GM21737 (cell line): Measurements from ENCODE around the gene TXNRD2.

Source experiments
- ATAC-seq: cut with Tn5 transposase; IDR thresholded peaks from one replicate; pipeline ENCODE4 v1.9.1; 2021; ENCODE audit warnings: mild to moderate bottlenecking, moderate library complexity; ENCODE audit not compliant: unreplicated experiment

TXNRD2 gene

DNA sequence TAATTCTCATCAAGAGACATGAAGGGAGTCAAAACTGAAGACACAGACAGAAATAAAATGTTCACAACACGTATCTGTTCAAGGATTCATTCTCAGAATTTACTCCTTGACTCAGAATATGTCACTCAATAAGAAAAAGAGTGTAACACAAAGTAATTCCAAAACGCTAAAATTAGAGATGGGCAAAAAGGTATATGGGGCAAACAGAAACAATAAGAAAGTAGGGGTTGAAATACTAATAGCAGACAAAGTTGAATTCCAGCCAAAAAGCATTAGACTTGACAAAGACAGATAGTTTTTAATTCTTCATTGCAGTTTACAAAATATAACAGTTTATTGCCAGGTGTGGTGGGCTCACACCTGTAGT, 113.6 kb downstream of the TXNRD2 start:
- ATAC-seq, result no peak

DNA sequence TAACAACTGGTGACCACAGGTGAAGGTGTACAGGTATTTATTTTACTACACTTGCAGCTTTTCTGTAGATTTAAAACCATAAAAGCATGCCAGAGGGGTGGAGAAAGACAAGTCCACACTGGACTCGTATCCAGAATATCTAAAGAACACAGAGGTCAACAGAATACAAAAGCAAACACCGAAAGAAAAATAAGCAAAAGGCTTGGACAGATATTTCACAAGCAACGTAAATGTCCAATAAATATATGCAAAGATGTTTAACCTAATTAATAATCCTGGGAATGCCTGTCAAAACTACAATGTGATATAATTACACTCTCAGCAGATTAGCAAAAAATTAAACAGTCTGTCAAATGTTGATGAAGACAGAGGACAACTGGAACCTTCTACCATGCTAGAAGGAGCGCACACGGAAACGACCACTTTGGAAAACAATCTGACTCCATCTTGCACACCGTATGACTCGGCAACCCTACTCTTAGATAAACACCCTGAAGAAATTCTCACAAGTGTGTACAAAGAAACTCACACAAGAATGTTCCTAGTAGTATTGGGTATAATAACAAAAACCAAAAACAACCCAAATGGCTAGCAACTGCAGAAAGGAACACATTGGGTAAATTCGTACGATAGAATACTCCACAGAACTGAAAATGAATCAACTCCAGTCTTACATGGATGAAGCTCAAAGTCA, 114.1 kb downstream of the TXNRD2 start:
- no peak for ATAC-seq

DNA sequence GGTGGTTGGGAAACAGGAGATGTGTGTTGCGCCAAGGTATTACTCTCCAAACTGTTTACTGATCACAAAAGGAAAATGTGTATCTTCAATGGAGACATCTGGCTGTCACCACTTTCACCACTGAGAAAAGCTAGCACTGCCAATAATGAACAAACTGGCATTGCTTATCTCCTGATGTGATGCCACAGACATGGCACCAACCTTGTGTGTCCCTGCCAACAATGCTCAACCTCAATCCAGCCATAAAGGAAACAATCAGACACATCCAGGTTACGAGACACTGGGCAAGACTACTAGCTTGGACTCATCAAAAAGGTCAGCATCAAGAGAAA, 115.0 kb downstream of the TXNRD2 start:
- ATAC-seq, result no peak

DNA sequence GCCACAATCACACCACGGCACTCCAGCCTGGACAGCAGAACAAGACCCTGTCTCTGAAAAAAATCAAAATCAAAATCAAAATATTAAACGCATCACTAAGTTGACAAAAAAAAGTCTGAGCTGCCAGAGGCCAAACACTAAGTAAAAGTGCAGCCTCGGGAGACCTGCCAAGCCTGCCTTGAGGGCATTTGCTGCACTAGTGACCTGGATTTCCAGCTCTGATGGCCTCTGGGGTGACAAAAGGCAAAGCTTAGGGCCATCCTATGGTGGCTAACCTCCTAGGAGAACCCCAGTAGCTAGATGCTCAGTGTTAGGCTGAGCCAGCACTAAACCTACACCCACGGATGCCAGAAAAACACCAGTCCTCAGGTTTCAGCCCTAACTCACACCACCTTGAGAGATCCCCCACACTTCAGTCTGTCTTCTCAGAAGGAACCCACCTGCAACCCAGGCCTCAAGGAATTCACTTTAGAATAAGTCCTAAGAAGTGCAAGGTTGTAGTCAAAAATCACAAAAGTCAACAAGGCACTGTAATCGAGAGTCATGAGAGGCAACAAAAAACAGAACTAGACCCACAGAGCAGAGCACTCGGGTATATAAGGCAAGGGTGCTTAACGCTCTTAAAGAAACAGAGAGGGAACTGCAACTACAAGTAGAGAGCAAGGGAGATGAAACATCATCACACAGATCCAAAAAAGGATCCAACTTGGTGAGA, 115.6 kb downstream of the TXNRD2 start:
- ATAC-seq, result no peak
